PFSK-1 (cell line): ENCODE results near the gene AP1B1. TPM values are rescaled to one million over a fixed set of nuclear protein-coding genes. Genes with fewer than 3 reads are reported as not detected.
A peak's percentile ranks its signal among the peaks of the same experiment; 100 is the strongest.

Experiments used
- FOXP2 ChIP-seq: optimal IDR thresholded peaks from 2 replicates; pipeline ENCODE3; 2011; ENCODE audit warnings: borderline replicate concordance, control low read depth, inconsistent platforms; ENCODE audit not compliant: insufficient read depth; ENCODE audit errors: extremely low read length, extremely low read depth
- POLR2AphosphoS5 ChIP-seq: IDR thresholded peaks from 2 replicates; pipeline ENCODE4 v1.6.1; 2012; ENCODE audit warnings: low read depth, mild to moderate bottlenecking, control low read depth, low read length, moderate library complexity
- SIN3A ChIP-seq: IDR thresholded peaks from 2 replicates; pipeline ENCODE4 v1.6.1; 2012; ENCODE audit warnings: mild to moderate bottlenecking, low read length, moderate library complexity, borderline replicate concordance; ENCODE audit not compliant: insufficient read depth
- TAF1 ChIP-seq: IDR thresholded peaks from 2 replicates; pipeline ENCODE4 v1.6.1; 2012; ENCODE audit warnings: low read length, control low read depth, borderline replicate concordance; ENCODE audit not compliant: insufficient read depth
- polyA plus RNA-seq: library from polyadenylated mRNA; unstranded; fragments of >200 nt; gene quantifications from one replicate; pipeline ENCODE4 v1.2.1, GENCODE V29; 2012; ENCODE audit warnings: low read depth, missing spikeins; ENCODE audit not compliant: insufficient read length
- TF ChIP-seq, protein P1 (sequence below), 2 experiments: IDR thresholded peaks; 2 replicates each; pipeline versions ENCODE4 v1.6.1 to v1.8.0; 2011 to 2012; ENCODE audit warnings: low read depth in 2 of 2, low read length in 2 of 2, control low read depth in 1 of 2, inconsistent platforms in 1 of 2, mild to moderate bottlenecking in 1 of 2, moderate library complexity in 1 of 2; ENCODE audit not compliant: insufficient read depth in 1 of 2

AP1B1 gene
- 60.1 TPM for polyA plus RNA-seq

DNA sequence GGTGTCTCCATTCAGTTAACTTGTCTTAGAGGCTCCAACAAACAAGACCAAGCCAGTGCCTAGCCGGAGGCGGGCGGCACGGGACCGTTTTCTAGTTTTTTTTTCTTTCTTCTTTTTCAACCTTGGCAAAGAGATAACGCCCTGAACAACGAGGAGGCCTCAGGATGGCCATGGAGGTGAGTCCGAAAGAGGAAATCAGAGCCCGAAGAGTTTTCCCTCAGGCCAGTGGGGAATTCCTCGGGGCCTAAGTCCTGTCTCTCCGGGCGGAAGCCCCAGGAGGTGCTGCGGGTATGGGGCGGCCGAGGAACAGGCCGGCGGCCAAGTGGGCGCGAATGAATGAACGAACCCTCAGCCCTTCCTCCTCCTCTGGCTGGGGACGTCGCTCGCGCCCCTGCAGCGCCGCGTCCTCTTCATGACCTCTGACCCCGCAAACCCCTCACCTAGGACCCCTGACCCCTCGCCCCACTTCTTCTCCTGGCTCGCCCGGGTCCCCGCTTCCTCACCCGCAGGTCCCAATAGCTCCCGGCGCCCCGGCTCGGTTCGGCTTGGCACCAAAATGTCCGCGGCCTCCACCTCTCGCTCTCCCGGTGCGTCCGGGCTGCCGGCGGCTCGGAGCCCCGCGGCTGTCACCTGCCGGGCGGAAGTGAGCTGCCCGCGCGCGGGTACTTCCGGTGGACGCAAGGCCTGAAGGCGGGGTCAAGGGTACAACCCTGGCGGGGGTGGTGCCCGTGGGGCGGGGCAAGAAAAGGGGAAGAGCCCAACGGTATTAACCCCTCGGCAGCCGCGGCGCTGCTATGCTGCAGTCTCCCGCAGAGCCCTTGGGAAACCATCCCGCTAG, at the start of gene AP1B1:
AP1B1 (minus strand) TSS at position 650 of the 838 bp plus-strand sequence. CDS start 21,327 bp downstream, outside the sequence.
- TF ChIP-seq SIN3A (no peak), TAF1 (peak; percentile 48; the same call in 1 of the 2 replicates), POLR2AphosphoS5 (peak; percentile 83), FOXP2 (peak; percentile 82)
- TF ChIP-seq, protein P1, sequence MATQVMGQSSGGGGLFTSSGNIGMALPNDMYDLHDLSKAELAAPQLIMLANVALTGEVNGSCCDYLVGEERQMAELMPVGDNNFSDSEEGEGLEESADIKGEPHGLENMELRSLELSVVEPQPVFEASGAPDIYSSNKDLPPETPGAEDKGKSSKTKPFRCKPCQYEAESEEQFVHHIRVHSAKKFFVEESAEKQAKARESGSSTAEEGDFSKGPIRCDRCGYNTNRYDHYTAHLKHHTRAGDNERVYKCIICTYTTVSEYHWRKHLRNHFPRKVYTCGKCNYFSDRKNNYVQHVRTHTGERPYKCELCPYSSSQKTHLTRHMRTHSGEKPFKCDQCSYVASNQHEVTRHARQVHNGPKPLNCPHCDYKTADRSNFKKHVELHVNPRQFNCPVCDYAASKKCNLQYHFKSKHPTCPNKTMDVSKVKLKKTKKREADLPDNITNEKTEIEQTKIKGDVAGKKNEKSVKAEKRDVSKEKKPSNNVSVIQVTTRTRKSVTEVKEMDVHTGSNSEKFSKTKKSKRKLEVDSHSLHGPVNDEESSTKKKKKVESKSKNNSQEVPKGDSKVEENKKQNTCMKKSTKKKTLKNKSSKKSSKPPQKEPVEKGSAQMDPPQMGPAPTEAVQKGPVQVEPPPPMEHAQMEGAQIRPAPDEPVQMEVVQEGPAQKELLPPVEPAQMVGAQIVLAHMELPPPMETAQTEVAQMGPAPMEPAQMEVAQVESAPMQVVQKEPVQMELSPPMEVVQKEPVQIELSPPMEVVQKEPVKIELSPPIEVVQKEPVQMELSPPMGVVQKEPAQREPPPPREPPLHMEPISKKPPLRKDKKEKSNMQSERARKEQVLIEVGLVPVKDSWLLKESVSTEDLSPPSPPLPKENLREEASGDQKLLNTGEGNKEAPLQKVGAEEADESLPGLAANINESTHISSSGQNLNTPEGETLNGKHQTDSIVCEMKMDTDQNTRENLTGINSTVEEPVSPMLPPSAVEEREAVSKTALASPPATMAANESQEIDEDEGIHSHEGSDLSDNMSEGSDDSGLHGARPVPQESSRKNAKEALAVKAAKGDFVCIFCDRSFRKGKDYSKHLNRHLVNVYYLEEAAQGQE (IDR thresholded peaks at IDR 0.05; ENCODE audit: insufficient read depth in 1 of 2, low read depth in 2 of 2, low read length in 2 of 2), result no peak

DNA sequence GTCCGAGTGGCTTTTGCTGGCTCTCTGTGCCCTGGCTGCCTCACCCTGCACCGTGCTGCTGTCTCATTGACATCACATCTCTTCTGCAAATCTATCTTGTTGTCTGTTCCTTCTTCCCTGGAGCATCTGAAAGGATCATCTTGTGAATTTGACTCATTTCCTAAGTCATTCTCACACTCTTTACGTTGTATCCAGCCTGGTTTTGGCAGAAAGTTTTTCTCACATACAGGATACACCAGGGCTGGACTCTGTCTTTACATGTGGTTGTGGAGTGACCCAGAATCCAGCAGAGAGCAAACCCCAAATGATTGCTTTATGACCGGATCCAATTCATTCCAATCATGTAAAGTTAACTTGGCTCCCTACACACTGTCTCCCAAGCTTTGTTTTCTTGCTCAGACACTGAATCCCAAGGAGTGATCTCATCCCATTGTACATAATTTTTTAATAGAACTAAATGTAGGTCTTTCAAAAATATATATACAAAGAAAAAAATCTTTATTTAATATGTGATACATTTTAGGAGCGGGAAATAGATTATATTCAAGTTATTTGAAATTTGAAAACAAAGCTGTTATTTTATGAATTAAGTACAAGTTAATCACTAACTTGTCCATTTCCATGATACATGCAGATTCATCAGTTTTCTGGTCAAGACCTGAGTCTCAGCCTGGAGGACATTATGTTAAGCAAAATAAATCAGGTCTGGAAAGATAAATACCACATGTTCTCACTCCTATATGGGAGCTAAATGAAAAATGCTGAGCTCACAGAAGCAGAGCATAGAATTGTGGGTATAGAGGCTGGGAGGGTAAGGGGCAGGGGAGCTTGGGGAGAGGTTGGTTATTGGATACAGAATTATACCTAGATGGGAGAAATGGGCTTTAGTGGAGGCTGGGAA, 47.1 kb upstream of the AP1B1 start:
- no peak for TF ChIP-seq FOXP2
- TF ChIP-seq POLR2AphosphoS5, result no peak

DNA sequence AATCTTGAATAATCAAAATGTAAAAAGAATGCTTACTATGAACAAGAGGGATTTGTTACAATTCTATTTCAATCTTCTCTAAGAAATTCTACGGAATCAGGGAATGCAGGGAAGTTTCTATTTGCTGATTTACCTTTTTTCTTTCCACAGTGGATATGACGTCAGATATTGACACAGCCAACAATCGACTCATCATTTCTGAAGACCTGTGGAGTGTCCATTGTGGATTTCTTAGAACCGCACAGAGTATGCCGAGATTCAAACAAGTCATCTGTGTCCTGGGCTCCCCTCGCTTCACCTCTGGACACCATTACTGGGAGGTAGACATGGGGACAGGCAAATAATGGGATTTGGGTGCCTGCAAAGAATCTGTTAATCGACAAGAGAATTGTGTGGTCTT, 45.9 kb upstream of the AP1B1 start:
- TF ChIP-seq SIN3A (no peak), TAF1 (no peak), POLR2AphosphoS5 (no peak), FOXP2 (no peak)
- TF ChIP-seq, protein P1 (IDR thresholded peaks at IDR 0.05; ENCODE audit: insufficient read depth in 1 of 2, low read depth in 2 of 2, low read length in 2 of 2), result no peak

DNA sequence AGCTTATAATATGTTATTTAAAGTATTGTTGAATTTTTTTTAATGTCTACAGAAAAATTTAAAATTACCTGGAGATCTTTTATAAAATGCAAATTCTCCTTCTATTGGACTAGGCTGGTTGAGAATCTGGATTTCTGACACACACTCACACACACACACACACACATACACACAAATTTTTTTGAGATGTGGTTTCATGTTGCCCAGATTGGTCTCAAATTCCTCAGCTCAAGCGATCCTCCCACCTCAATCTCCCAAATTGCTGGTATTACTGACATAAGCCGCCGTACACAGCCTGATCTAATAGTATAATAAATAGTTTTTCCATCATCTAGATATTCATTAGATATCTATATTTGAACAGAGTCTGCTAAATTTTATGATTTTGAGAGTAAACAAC, 45.5 kb upstream of the AP1B1 start:
- no peak for TF ChIP-seq POLR2AphosphoS5
- no peak for TF ChIP-seq SIN3A
- no peak for TF ChIP-seq FOXP2
- TF ChIP-seq, protein P1 (IDR thresholded peaks at IDR 0.05; ENCODE audit: insufficient read depth in 1 of 2, low read depth in 2 of 2, low read length in 2 of 2), result no peak
- TF ChIP-seq TAF1, result no peak

DNA sequence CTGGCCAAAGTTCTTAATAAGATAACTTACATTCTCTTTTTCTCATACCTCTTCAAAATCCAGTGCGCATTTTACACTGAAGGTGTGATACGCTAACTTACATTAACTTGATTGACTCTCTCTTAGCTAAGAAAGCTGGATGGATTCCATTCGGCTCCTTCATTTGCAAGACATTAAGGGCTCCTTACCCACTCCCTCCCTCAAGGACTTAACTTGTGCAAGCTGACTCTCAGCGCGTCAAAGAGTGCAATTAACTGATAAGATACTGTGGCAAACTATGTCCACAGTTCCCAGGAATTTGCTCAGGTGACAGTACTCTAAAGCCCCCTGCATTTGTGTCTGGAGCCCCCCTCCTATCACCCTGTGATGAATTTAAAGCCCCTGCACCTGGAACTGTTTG, 43.6 kb upstream of the AP1B1 start:
- no peak for TF ChIP-seq TAF1
- no peak for TF ChIP-seq FOXP2
- TF ChIP-seq, protein P1 (IDR thresholded peaks at IDR 0.05; ENCODE audit: insufficient read depth in 1 of 2, low read depth in 2 of 2, low read length in 2 of 2), result no peak
- TF ChIP-seq SIN3A, result no peak
- no peak for TF ChIP-seq POLR2AphosphoS5
